ENCODE results near the gene LUZP2.

LUZP2 gene

GRCh38 chr11:24731554-24731953 lies 234.7 kb downstream of the LUZP2 start:
- H2BK5ac ChIP-seq (ENCODE audit: low read depth, low read length, poor library complexity) = no peak overlapping the region
- H3K79me1 ChIP-seq (ENCODE audit: low read length) = no peaks in the 10 kb centered on the region
- H3K27ac ChIP-seq (ENCODE audit: low read depth, low read length) = no peak overlapping the region
- H4K12ac ChIP-seq (ENCODE audit: low read depth, low read length) = no peak overlapping the region
- H3K27me3 ChIP-seq (ENCODE audit: insufficient read depth, low read length) = no peaks in the 10 kb centered on the region
- no peak overlapping the region for H3K4me2 ChIP-seq (ENCODE audit: low read length)
- H3K18ac ChIP-seq (ENCODE audit: low read length) = no peak overlapping the region
- H4K8ac ChIP-seq (ENCODE audit: low read depth, low read length) = no peak overlapping the region
- no CpG with 5 or more reads among the region's 1 CpG for WGBS (ENCODE audit: extremely low coverage, insufficient coverage, insufficient read length)
- no peak overlapping the region for H3K4ac ChIP-seq (ENCODE audit: low read depth, low read length)
- H3K9me3 ChIP-seq (ENCODE audit: insufficient read depth, low read depth, low read length) = no peaks in the 10 kb centered on the region
- H2AFZ ChIP-seq (ENCODE audit: insufficient read depth, low read length, poor library complexity) = no peak overlapping the region
- no peak overlapping the region for H3K23ac ChIP-seq (ENCODE audit: low read length)
- H4K91ac ChIP-seq (ENCODE audit: low read depth, low read length) = no peak overlapping the region
- H2BK120ac ChIP-seq (ENCODE audit: insufficient read depth, low read length, poor library complexity) = no peak overlapping the region
- H3K4me1 ChIP-seq (ENCODE audit: control insufficient read depth in 1 of 2, insufficient read depth in 2 of 2, low read length in 2 of 2) = no peaks in the 10 kb centered on the region
- H3K9ac ChIP-seq (ENCODE audit: low read length) = no peak overlapping the region
- no peak overlapping the region for H2AK5ac ChIP-seq (ENCODE audit: low read length)
- H2BK12ac ChIP-seq (ENCODE audit: low read length) = no peak overlapping the region
- no peak for DNase-seq
- H3K14ac ChIP-seq (ENCODE audit: low read length) = no peak overlapping the region
- H3K4me3 ChIP-seq (ENCODE audit: low read depth, low read length) = no peak overlapping the region
- H3K79me2 ChIP-seq (ENCODE audit: control insufficient read depth, insufficient read depth, low read length, poor library complexity) = no peaks in the 10 kb centered on the region
- H3K36me3 ChIP-seq (ENCODE audit: control insufficient read depth in 1 of 2, insufficient read depth in 2 of 2, low read length in 2 of 2) = no peaks in the 10 kb centered on the region

DNA sequence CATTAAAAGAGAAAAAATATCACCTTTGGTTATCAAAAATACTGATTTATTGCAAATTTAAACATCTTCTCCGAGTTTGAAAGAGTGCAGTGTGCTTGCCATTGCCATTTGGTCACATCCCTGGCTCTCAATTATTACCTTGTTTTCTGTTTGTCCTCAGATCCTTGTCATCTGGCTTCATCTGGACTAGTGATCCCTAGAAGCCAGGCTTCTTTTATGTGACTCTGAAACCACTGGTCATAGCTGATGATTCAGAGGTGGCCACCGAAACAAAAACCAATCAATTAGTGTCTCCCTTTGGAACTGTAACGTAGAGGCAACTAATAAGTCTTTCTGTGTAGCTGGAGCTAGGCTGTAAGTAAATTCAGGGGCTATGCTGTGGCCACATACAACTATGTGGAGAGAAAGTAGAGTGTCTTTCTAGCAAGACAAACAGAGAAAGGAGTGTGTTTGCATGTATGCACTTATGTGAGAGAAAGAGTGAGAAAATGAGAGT lies 237.9 kb downstream of the LUZP2 start:
- no CpG with 5 or more reads among the region's 3 CpGs for WGBS (ENCODE audit: extremely low coverage, insufficient coverage, insufficient read length)
- Histone ChIP-seq H4K8ac (ENCODE audit: low read depth, low read length) (no peak overlapping the region), H3K9ac (ENCODE audit: low read length) (no peak overlapping the region), H3K27me3 (ENCODE audit: insufficient read depth, low read length) (no peaks in the 10 kb centered on the region), H3K4me3 (ENCODE audit: low read depth, low read length) (no peak overlapping the region), H3K4me2 (ENCODE audit: low read length) (no peak overlapping the region), H3K79me1 (ENCODE audit: low read length) (no peaks in the 10 kb centered on the region), H3K18ac (ENCODE audit: low read length) (no peak overlapping the region), H2AK5ac (ENCODE audit: low read length) (no peak overlapping the region), H3K27ac (ENCODE audit: low read depth, low read length) (no peak overlapping the region), H4K12ac (ENCODE audit: low read depth, low read length) (no peak overlapping the region), H4K91ac (ENCODE audit: low read depth, low read length) (no peak overlapping the region), H3K4ac (ENCODE audit: low read depth, low read length) (no peak overlapping the region), H2AFZ (ENCODE audit: insufficient read depth, low read length, poor library complexity) (no peak overlapping the region), H2BK5ac (ENCODE audit: low read depth, low read length, poor library complexity) (no peak overlapping the region), H3K4me1 (ENCODE audit: control insufficient read depth in 1 of 2, insufficient read depth in 2 of 2, low read length in 2 of 2) (no peaks in the 10 kb centered on the region), H3K36me3 (ENCODE audit: control insufficient read depth in 1 of 2, insufficient read depth in 2 of 2, low read length in 2 of 2) (no peaks in the 10 kb centered on the region), H2BK12ac (ENCODE audit: low read length) (no peak overlapping the region), H3K9me3 (ENCODE audit: insufficient read depth, low read depth, low read length) (no peaks in the 10 kb centered on the region), H3K23ac (ENCODE audit: low read length) (no peak overlapping the region), H3K79me2 (ENCODE audit: control insufficient read depth, insufficient read depth, low read length, poor library complexity) (no peaks in the 10 kb centered on the region), H3K14ac (ENCODE audit: low read length) (no peak overlapping the region), H2BK120ac (ENCODE audit: insufficient read depth, low read length, poor library complexity) (no peak overlapping the region)
- DNase-seq = no peak

DNA sequence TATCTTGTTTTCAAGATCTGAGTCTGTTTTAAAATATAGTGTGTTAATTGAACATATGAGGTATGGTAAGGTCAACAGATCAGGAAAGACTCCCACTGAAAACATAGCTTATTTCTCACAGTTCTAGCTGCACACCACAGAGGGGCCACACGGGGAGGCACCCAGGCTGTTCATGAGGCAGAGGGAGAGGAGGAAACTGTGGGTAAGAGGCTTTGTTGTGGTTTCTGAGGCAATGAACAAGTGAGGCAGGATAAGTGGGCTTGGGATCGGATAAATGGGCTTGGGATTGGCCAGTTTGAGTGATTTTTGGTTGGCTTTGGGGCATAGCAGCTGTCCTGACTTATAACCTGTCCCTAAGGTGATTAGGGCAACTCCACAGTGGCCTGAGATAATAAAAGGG lies 242.1 kb downstream of the LUZP2 start:
- no peak overlapping the region for H3K23ac ChIP-seq (ENCODE audit: low read length)
- H2BK12ac ChIP-seq (ENCODE audit: low read length) = no peak overlapping the region
- H2AFZ ChIP-seq (ENCODE audit: insufficient read depth, low read length, poor library complexity) = no peak overlapping the region
- H3K9ac ChIP-seq (ENCODE audit: low read length) = no peak overlapping the region
- no peak overlapping the region for H2BK120ac ChIP-seq (ENCODE audit: insufficient read depth, low read length, poor library complexity)
- no peaks in the 10 kb centered on the region for H3K79me2 ChIP-seq (ENCODE audit: control insufficient read depth, insufficient read depth, low read length, poor library complexity)
- no peak overlapping the region for H3K4ac ChIP-seq (ENCODE audit: low read depth, low read length)
- no peak overlapping the region for H4K8ac ChIP-seq (ENCODE audit: low read depth, low read length)
- no peak overlapping the region for H3K14ac ChIP-seq (ENCODE audit: low read length)
- no peak overlapping the region for H2BK5ac ChIP-seq (ENCODE audit: low read depth, low read length, poor library complexity)
- H3K18ac ChIP-seq (ENCODE audit: low read length) = no peak overlapping the region
- no peak overlapping the region for H3K4me3 ChIP-seq (ENCODE audit: low read depth, low read length)
- no peak overlapping the region for H2AK5ac ChIP-seq (ENCODE audit: low read length)
- H4K12ac ChIP-seq (ENCODE audit: low read depth, low read length) = no peak overlapping the region
- H3K27ac ChIP-seq (ENCODE audit: low read depth, low read length) = no peak overlapping the region
- H3K4me2 ChIP-seq (ENCODE audit: low read length) = no peak overlapping the region
- H3K9me3 ChIP-seq (ENCODE audit: insufficient read depth, low read depth, low read length) = no peaks in the 10 kb centered on the region
- no CpG with 5 or more reads among the region's 2 CpGs for WGBS (ENCODE audit: extremely low coverage, insufficient coverage, insufficient read length)
- H3K79me1 ChIP-seq (ENCODE audit: low read length) = no peaks in the 10 kb centered on the region
- no peaks in the 10 kb centered on the region for H3K4me1 ChIP-seq (ENCODE audit: control insufficient read depth in 1 of 2, insufficient read depth in 2 of 2, low read length in 2 of 2)
- H3K27me3 ChIP-seq (ENCODE audit: insufficient read depth, low read length) = no peaks in the 10 kb centered on the region
- no peak for DNase-seq
- H3K36me3 ChIP-seq (ENCODE audit: control insufficient read depth in 1 of 2, insufficient read depth in 2 of 2, low read length in 2 of 2) = no peaks in the 10 kb centered on the region
- H4K91ac ChIP-seq (ENCODE audit: low read depth, low read length) = no peak overlapping the region

- H3K23ac ChIP-seq (ENCODE audit: low read length) = no peak overlapping the region
- H3K14ac ChIP-seq (ENCODE audit: low read length) = no peak overlapping the region
- no peaks in the 10 kb centered on the region for H3K79me1 ChIP-seq (ENCODE audit: low read length)
- no peak overlapping the region for H3K4me3 ChIP-seq (ENCODE audit: low read depth, low read length)
- H3K4me2 ChIP-seq (ENCODE audit: low read length) = no peak overlapping the region
- no peak overlapping the region for H4K12ac ChIP-seq (ENCODE audit: low read depth, low read length)
- no peak overlapping the region for H2AFZ ChIP-seq (ENCODE audit: insufficient read depth, low read length, poor library complexity)
- no peak for DNase-seq
- no peaks in the 10 kb centered on the region for H3K27me3 ChIP-seq (ENCODE audit: insufficient read depth, low read length)
- WGBS (ENCODE audit: extremely low coverage, insufficient coverage, insufficient read length) = no CpG with 5 or more reads among the region's 4 CpGs
- H4K8ac ChIP-seq (ENCODE audit: low read depth, low read length) = no peak overlapping the region
- no peaks in the 10 kb centered on the region for H3K36me3 ChIP-seq (ENCODE audit: control insufficient read depth in 1 of 2, insufficient read depth in 2 of 2, low read length in 2 of 2)
- H3K27ac ChIP-seq (ENCODE audit: low read depth, low read length) = no peak overlapping the region
- H3K9ac ChIP-seq (ENCODE audit: low read length) = no peak overlapping the region
- no peaks in the 10 kb centered on the region for H3K79me2 ChIP-seq (ENCODE audit: control insufficient read depth, insufficient read depth, low read length, poor library complexity)
- no peak overlapping the region for H2AK5ac ChIP-seq (ENCODE audit: low read length)
- no peak overlapping the region for H3K18ac ChIP-seq (ENCODE audit: low read length)
- no peak overlapping the region for H2BK5ac ChIP-seq (ENCODE audit: low read depth, low read length, poor library complexity)
- H3K4me1 ChIP-seq (ENCODE audit: control insufficient read depth in 1 of 2, insufficient read depth in 2 of 2, low read length in 2 of 2) = no peaks in the 10 kb centered on the region
- no peak overlapping the region for H2BK120ac ChIP-seq (ENCODE audit: insufficient read depth, low read length, poor library complexity)
- H3K4ac ChIP-seq (ENCODE audit: low read depth, low read length) = no peak overlapping the region
- H3K9me3 ChIP-seq (ENCODE audit: insufficient read depth, low read depth, low read length) = no peaks in the 10 kb centered on the region
- H4K91ac ChIP-seq (ENCODE audit: low read depth, low read length) = no peak overlapping the region
- no peak overlapping the region for H2BK12ac ChIP-seq (ENCODE audit: low read length)
Observed at GRCh38 chr11:24739637-24740036, 242.8 kb downstream of the LUZP2 start.

Data from trophoblast cell (in vitro differentiated cells and primary cell).